Measurements from ENCODE around the gene NLRP1. TPM values are rescaled to one million over a fixed set of nuclear protein-coding genes. Genes with fewer than 3 reads are reported as not detected.

NLRP1 gene
- total RNA-seq, 2 experiments from 2014 or later, result 18.7 to 24.6 TPM

DNA sequence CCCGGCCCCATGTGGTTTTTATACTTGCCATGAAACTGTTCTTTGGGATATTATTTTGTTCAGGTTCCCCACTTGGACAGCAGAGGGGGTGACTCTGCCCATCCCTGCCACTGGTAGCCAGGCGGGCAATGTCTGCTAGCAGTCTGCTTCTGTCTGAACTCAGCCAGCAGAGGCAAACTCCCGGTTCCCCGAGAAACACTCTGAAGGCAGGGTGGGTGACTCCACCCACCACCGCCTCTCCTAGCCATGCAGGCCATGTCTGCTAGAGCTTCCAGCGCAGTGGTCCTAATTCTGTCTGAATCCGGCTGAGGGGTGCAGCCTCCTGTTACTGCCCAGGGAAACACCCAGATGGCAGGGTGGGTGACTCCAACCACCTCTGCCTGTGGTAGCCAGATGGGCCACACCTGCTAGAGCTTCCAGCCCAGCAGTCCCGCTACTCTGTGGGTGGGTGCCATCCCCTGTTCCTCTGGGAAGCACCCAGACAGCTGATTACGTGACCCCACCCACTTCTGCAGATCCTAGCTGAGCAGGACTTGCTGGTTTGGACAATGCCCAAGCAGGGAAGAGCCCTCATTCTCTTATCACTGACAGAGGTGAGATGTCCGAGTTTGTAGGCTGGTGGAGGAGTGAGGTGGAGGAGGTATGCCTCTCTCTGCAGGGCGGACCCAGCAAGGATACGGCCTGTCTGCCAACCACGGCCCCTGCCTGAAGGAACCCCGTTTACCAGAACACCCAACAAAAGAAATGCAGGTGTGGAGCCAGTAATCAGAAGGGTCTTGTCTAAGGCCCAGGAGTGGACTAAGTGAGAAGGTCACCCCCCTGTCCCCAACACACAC is 22.4 kb downstream of the NLRP1 start:
- Histone ChIP-seq H3K9me3 (ENCODE audit: low read length) (no peaks in the 10 kb centered on the region), H2AFZ (ENCODE audit: low read length) (no peak overlapping the region), H3K4me2 (ENCODE audit: low read length) (no peak overlapping the region), H3K4me3 (ENCODE audit: low read depth, low read length, poor library complexity, severe bottlenecking) (no peak overlapping the region), H4K20me1 (ENCODE audit: insufficient read depth, low read length) (no peaks in the 10 kb centered on the region), H3K4me1 (ENCODE audit: insufficient read depth, low read length, poor library complexity, severe bottlenecking) (no peaks in the 10 kb centered on the region), H3K9me2 (ENCODE audit: insufficient read depth, low read length) (no peaks in the 10 kb centered on the region), H3K36me3 (ENCODE audit: insufficient read depth, low read length) (no peaks in the 10 kb centered on the region), H3K27ac (ENCODE audit: low read depth, low read length, poor library complexity, severe bottlenecking) (no peak overlapping the region), H3K79me2 (ENCODE audit: insufficient read depth, low read depth, low read length) (no peaks in the 10 kb centered on the region)
- intact Hi-C loops (cut with micrococcal nuclease; ENCODE audit: unreplicated experiment), result no loop called here
- no peak for TF ChIP-seq EZH2phosphoT487 (IDR thresholded peaks at IDR 0.05; ENCODE audit: borderline replicate concordance, low read depth, low read length)
- no peak for TF ChIP-seq CTCF (conservative IDR thresholded peaks at IDR 0.05; ENCODE audit: low read length)
- no TSS peak for BruUV-seq (replicated peaks)
- POLR2A ChIA-PET, result no interaction called here
- DNase-seq (ENCODE audit: low spot score), result no peak
- CTCF ChIA-PET (ENCODE audit: unreplicated experiment), result no interaction called here

DNA sequence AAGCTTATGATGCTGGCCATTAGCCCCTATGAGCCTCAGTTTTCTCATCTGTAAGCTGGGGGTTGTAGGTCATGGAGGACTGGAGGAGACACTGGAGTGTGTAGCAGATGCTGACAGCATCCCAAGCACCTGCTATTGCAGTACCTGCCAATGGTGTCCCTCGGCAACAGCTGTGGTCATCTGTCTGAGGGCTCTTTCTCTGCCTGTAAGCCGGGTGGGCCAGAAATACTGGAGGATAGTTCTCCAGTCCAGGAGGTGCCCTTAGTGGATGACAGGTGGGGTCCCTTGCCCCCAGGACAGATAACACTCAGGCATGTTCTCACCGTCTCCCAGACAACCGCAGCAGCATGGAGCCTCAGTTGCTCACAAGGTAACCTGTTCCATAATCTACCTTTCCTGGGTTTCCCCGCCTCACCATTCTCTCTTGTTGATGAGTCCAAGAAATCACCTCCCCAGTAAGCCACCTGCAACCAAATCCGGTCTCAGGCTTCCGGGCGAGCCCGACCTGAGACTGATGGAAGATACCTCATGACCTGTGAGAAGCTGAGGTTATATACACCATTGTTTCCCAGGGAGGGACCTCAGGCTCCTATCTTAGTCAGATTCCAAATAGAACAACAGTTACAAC is 23.8 kb downstream of the NLRP1 start:
- intact Hi-C loops (cut with micrococcal nuclease; ENCODE audit: unreplicated experiment), result no loop called here
- H3K79me2 ChIP-seq (ENCODE audit: insufficient read depth, low read depth, low read length), result no peaks in the 10 kb centered on the region
- no TSS peak for BruUV-seq (replicated peaks)
- CTCF ChIA-PET (ENCODE audit: unreplicated experiment), result no interaction called here
- POLR2A ChIA-PET, result no interaction called here
- no peaks in the 10 kb centered on the region for H3K4me1 ChIP-seq (ENCODE audit: insufficient read depth, low read length, poor library complexity, severe bottlenecking)
- H3K9me2 ChIP-seq (ENCODE audit: insufficient read depth, low read length), result no peaks in the 10 kb centered on the region
- no peaks in the 10 kb centered on the region for H3K36me3 ChIP-seq (ENCODE audit: insufficient read depth, low read length)
- H3K4me3 ChIP-seq (ENCODE audit: low read depth, low read length, poor library complexity, severe bottlenecking), result no peak overlapping the region
- no peaks in the 10 kb centered on the region for H4K20me1 ChIP-seq (ENCODE audit: insufficient read depth, low read length)
- TF ChIP-seq CTCF (conservative IDR thresholded peaks at IDR 0.05; ENCODE audit: low read length) (no peak), EZH2phosphoT487 (IDR thresholded peaks at IDR 0.05; ENCODE audit: borderline replicate concordance, low read depth, low read length) (no peak)
- no peak overlapping the region for H3K4me2 ChIP-seq (ENCODE audit: low read length)
- H3K27ac ChIP-seq (ENCODE audit: low read depth, low read length, poor library complexity, severe bottlenecking), result no peak overlapping the region
- no peak for DNase-seq (ENCODE audit: low spot score)
- no peaks in the 10 kb centered on the region for H3K9me3 ChIP-seq (ENCODE audit: low read length)
- H2AFZ ChIP-seq (ENCODE audit: low read length), result no peak overlapping the region

Data from OCI-LY7 (cell line).